Left forelimb (tissue), 1 donor: ENCODE results near the gene KCNK4.

ENCODE experiments used
- DNase-seq: peaks from one replicate; pipeline ENCODE4 v3.0.0-alpha.2; 2018; ENCODE audit warnings: low spot score

The KCNK4 gene

DNA sequence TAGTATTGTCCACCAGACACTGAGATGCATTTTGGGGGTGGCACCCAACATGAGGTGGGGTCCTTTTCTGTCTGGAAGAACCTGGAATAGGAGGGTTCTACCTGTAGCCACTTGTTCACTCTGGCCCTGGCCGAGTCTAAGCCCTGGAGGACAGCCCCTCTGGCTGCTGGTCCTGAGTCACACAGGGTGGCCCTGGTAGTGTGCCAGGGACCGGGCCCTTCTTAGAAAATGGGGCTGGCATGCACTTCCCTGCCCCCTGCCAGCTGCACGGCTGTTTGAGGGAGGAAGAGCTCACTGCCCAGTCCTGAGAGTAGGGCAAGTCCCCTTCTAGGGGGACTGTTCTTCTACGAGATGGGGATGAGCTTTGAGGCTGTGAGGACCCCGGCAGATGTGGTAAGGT, 37.6 kb upstream of the KCNK4 start:
- no peak for DNase-seq

DNA sequence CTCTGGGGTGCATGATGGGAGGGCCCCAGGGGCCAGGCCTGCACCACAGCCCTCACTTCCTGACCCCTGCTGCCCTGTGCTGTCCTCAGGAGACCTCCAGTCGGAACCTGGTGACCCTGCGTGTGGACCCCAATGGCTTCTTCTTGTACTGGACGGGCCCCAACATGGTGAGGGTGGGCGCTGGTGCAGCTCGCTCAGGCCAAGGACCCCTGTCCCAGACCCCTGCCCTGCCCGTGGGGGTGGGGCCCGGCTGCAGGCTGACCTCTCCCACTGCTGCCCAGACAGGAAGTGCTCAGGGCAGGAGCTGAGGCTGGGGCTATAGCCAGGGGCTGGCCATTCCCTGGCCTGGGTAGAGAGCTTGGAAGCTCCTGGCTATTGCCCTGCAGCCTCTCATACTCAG, 36.8 kb upstream of the KCNK4 start:
- DNase-seq, result no peak

DNA sequence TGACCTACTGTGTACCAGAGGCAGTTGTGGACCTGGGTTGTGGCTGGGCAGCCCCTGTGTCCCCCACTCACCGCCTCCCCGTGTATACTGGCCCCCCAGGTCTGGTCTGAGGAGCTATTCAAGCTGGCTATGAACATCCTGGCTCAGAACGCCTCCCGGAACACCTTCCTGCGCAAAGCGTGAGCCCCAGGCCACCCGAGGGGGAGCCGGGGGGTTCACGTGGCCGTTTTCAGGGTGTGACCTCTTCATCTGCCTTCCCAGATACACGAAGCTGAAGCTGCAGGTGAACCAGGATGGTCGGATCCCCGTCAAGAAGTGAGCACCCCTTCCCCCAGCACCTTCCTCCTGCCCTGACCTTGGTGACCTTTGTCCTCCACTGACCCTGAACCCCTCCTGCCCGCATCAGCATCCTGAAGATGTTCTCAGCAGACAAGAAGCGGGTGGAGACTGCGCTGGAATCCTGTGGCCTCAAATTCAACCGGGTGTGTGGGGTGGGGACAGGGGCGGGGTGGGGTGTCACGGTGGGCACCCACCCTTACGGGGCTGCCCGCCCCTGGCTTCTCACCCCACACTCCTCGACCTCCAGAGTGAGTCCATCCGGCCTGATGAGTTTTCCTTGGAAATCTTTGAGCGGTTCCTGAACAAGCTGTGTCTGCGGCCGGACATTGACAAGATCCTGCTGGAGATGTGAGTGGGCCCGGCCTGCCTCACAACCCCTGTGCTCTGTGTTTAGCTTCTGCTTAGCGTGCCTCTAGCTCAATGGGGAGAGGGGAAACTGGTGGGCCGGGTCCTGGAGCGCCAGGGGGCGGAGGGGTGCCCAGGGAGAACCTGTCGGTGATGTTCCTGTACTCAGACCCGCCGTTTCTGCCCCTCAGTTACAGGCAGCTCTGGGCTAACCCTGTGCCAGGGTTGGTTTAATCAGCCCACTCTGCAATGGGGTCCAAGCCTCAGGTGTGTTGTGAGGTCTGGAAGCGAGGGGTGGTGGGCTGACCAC, 35.7 kb upstream of the KCNK4 start:
- no peak for DNase-seq

DNA sequence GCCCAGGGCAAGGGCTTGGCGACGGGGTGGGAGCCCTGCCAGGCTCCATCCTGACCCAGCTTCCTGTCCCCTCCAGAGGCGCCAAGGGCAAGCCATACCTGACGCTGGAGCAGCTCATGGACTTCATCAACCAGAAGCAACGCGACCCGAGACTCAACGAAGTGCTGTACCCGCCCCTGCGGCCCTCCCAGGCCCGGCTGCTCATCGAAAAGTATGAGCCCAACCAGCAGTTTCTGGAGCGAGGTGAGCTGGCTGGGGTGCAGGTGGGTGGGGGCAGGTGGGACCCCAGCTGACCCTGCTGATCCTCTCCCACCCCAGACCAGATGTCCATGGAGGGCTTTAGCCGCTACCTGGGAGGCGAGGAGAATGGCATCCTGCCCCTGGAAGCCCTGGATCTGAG, 34.8 kb upstream of the KCNK4 start:
- DNase-seq, result no peak

DNA sequence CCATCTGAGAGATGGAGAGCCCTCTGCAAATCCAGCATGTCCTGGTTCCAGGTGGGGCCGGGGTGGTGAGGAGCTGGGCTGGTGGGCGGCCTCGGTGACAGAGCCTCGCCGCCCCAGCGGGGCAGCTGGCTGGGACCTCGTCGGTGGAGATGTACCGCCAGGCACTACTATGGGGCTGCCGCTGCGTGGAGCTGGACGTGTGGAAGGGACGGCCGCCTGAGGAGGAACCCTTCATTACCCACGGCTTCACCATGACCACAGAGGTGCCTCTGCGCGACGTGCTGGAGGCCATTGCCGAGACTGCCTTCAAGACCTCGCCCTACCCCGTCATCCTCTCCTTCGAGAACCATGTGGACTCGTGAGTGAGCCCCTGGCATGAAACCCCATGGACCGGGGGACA, 32.7 kb upstream of the KCNK4 start:
- no peak for DNase-seq

DNA sequence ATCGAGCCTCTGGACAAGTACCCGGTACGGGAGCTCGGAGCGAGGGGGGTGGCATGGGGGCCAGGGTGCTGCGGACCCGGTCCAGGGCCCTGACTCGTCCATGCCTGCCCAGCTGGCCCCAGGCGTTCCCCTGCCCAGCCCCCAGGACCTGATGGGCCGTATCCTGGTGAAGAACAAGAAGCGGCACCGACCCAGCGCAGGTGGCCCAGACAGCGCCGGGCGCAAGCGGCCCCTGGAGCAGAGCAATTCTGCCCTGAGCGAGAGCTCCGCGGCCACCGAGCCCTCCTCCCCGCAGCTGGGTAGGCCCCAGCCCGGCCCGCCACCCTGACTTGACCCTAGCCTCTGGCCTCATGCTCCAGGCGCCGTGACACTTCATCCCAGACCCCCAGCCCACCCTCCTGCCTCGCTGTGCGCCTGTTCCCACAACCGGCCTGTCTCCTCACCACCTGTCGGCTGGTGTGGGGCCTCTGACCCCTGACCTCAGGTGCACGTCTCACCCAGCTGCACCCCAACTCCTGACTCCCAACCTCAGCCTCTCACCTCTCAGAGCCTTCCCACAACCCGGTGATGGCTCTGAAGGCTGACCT, 32.1 kb upstream of the KCNK4 start:
- no peak for DNase-seq

DNA sequence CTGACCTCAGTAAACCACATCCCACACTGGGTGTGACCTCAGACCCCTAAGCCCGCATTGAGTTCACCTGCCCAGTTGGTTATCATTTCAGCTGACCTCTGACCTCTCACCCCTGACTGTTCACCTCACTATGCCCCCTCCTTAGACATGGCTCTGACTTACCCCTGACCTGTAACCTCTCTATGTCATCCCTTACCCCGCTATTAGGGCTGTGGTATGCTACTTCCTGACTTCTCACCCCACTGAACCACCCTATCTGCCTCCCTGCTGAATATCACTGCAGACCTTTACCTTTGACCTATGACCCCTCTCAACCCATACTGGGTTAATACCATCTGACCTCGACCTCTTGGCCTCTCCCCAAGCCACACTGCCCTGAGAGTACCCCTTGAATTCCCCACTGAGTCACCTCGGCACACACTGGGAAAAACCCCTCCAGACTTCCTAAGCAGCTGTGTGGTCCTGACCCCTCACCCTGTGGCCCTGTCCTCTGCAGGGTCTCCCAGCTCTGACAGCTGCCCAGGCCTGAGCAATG, 31.5 kb upstream of the KCNK4 start:
- no peak for DNase-seq

DNA sequence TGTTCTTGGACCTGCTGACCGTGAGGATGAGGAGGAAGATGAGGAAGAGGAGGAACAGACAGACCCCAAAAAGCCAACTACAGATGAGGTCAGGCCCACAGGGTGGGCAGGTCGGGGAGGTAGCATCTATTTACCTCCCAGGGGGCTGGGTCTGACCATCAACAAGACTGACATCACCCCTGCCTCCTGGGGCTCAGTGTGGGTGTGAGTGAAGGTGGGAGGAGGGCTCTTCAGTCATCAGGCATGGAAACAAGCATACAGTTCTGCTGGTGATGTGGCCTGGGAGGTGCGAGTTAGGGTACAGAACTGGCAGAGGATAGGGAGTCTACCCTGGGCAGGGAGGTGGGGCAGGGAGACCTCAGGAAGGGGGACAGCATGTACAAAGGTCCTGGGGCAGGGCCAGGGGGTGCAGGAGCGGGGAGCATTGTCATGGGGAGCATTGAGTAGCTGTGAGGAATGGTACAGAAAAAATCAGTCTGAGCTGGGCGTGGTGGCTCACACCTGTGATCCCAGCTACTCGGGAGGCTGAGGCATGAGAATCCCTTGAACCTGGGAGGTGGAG, 30.9 kb upstream of the KCNK4 start:
- DNase-seq, result no peak

DNA sequence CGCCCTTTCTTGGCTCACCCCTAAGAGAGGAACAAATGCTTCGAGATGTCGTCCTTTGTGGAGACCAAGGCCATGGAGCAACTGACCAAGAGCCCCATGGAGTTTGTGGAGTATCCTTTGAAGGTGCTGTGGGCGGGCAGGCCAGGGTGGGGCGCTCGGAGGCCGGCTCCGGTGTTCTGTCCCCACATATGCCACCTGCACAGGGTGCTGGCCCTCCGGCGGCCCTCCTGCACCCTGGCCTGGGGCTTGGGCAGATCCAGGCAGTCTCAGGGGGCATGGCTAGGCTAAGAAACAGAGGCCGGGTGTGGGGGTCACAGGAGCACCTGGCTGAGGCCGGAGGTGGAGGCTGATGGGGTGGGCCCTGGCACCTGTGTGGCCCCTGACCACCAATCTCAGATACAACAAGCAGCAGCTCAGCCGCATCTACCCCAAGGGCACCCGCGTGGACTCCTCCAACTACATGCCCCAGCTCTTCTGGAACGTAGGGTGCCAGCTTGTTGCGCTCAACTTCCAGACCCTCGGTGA, 29.5 kb upstream of the KCNK4 start:
- no peak for DNase-seq

DNA sequence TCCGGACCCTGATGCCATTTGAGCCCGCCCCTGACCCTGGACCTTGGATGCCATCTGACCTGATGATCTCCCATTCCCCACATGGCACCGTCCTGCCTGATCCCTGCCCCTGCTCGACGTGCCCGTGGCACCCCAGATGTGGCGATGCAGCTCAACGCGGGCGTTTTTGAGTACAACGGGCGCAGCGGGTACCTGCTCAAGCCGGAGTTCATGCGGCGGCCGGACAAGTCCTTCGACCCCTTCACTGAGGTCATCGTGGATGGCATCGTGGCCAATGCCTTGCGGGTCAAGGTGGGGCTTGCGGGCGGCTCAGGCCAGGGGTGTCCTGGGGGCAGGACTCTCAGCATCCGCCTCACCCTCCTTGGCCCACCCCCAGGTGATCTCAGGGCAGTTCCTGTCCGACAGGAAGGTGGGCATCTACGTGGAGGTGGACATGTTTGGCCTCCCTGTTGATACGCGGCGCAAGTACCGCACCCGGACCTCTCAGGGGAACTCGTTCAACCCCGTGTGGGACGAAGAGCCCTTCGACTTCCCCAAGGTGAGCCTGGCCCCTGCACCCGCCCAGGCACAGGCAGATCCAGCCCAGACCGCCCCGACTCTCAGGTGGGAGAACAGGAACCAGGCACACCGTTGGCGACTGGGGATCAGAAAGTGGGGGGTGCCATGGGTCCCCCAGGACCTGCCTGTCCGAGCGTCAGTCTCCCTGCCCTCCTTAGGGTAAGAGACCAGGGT, 28.7 kb upstream of the KCNK4 start:
- no peak for DNase-seq

DNA sequence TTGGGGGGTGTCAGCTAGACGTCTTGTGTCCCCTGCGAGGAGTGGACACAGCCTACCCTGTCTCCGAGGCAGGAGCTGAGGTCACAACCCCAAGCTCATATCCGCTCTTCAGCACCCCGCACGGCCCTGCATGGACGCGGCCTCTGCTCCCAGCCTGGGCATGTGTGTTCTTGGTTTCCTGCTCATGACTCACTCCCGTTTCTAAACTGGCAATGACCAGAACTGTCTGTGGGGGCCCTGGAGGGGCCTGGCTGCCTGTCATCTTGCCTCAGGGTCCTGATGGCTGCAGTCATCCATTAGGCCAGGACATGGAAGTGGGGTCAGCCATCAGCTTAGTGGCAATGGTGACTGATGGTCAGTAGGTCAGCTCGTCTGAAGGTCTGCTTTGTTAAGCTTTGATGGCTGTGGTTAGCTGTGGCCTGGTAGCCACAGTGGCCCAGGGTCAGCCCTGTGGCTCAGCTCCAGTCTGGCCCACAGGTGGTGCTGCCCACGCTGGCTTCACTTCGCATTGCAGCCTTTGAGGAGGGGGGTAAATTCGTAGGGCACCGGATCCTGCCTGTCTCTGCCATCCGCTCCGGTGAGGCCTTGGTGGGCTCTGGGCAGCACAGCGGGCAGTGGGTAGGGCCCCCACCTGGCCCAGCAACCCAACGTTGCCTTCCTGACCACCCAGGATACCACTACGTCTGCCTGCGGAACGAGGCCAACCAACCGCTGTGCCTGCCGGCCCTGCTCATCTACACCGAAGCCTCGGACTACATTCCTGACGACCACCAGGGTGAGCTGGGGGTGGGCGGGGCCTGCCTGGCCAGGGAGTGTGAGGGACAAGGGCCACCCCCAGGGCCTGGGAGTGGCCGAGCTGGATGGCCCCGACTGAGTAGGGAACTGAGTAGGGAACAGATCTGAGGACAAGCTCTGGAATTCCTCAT, 27.8 kb upstream of the KCNK4 start:
- DNase-seq, result no peak

DNA sequence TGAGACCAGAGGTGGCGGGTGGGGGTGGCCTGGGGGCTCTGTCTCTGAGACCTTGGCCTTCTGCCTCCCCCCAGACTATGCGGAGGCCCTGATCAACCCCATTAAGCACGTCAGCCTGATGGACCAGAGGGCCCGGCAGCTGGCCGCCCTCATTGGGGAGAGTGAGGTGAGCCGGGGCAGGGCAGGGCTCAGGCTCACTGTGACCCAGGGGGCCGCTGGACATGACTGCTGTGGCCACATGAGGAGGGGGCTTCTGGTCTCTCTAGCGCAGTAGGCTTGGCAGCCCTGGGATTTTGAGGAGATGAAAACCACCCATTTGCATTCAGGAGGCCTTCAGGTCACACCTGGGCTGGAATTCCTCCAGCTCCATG, 27.2 kb upstream of the KCNK4 start:
- no peak for DNase-seq

DNA sequence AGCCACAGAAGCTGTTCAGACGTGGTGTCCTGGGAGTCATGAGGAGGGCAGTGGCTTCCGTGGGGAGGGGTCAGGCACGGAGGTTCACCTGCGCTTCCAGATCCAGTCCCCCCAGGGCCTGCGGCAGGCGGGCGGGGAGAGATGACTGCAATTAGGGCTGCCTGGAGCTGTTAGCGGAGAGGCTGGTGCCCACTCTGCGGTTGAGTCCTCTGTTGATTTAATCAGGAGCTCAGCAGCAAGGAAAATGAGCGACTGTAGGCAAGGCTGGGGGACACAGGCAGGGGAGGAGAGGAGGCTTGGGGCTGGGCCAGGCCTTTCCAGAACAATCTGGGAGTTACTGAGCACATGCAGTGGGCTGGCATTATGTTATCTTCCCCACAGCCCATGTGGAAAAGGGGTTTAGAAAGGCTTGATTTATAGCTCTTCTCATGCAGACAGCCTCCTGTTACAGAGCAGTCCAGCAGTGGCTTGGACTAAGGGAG, 26.7 kb upstream of the KCNK4 start:
- DNase-seq, result no peak

DNA sequence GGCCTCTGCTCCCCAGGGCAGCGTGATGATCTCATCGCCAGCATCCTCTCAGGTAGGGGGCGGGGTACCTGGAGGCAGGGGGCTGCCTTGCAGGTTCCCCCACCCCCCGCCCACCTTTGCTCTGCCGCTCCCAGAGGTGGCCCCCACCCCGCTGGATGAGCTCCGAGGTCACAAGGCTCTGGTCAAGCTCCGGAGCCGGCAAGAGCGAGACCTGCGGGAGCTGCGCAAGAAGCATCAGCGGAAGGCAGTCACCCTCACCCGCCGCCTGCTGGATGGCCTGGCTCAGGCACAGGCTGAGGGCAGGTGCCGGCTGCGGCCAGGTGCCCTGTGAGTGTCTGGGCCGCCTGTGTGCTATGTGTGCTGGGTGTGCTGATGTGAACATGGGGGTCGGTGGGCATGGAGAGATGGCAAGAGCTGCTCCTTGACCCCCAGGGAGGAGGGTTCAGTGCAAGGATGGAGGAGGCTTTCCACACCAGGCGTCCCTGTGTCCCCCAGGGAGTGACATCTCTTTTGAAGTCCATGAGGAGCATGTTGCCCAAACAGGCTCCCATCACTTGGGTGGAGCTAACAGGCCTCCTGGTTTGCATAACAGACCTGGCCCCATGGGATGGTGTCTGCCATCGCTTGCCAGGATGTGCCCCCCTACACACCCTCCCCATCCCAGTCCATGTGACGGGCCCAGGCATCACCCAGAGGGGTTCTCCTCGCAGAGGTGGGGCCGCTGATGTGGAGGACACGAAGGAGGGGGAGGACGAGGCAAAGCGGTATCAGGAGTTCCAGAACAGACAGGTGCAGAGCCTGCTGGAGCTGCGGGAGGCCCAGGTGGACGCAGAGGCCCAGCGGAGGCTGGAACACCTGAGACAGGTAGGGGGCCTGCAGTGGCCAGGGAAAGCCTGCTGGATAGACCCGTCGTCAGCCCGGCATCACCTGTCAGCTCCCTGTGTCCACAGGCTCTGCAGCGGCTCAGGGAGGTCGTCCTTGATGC, 25.6 kb upstream of the KCNK4 start:
- no peak for DNase-seq

DNA sequence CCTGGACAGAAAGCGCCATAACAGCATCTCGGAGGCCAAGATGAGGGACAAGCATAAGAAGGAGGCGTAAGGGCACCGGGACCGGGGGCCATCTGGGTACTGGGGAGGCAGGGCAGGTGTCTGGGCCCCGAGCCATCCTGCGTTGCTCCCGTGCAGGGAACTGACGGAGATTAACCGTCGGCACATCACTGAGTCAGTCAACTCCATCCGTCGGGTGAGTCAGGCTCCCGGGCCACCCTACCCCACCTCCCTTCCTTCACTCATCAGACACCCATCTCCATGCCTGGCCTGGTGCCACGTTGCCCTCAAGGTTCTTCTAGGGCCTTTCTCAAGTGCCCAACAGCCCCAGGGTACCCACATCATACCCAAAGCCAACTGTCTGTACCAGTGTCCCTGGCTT, 24.8 kb upstream of the KCNK4 start:
- no peak for DNase-seq

DNA sequence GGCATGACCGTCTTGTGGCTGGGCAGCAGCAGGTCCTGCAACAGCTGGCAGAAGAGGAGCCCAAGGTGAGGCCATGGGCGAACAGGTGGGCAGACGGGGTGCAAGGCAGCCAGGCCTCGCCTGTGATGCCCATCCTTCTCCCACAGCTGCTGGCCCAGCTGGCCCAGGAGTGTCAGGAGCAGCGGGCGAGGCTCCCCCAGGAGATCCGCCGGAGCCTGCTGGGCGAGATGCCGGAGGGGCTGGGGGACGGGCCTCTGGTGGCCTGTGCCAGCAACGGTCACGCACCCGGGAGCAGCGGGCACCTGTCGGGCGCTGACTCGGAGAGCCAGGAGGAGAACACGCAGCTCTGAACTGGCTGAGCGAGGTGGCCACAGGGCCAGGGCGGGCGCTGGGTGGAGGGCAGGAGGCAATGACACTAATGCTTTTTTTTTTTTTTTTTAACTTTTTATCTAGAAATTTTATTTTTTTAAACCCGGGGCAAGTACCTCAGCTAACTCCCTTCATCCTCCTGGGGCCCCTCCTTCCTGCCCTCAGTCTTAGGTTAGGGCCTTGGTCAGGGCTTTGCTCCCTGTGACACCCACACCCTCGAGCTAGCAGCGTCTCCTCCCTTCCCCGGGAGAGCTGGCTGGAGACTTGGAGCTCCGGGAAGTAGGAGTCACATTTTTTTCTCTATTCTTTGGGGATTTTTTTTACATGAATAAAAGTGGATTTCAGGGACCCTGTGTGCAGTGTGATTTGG, 23.7 kb upstream of the KCNK4 start:
- no peak for DNase-seq

DNA sequence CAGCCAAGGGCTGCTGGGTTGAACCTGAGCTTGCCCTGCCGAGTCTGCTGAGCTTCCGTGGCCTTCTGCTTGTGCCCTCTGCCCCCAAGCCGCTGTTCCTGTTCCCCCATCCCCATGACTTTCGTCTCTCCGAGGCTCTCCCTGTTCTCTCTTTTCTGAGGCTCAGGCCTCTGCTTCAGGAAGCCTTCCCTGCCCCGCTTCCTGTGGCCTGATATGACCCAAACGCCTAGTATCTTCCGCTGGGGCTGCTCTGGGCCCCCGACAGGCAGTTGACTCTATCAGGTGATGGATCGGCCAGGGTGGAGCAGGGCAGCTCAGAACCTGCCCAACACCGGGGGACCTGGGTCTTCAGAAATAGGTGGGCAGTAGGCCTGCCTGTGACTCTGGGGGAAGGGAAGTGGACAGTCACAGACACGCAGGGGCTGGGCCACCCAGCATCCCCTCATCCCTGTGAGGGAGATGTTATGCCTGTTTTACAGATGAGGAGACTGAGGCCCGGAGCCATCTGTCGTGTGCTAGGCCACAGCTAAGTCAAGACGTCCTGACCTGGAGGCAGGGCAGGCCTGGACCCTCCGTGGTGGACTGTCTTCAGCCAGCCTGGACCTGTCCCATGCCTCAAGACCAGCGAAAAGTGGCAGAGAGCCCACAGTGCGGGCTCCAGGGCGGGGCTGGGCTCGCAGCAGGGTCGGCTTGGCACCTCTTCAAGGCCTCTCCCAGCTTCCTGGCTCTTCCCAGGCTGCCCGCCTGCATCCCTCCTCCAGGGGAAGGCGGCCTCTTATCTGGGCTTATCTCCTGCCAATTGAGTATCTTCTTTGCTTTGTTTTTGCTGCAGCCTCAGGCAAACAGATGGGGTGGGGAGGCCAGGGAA, 22.8 kb upstream of the KCNK4 start:
- DNase-seq, result no peak
